HFF-Myc (cell line): Measurements from ENCODE around the gene RNU5D-1.

ENCODE experiments used
- DNase-seq: peaks from one replicate; pipeline ENCODE4 v3.0.0-alpha.2; 2011; ENCODE audit warnings: low read depth; ENCODE audit errors: extremely low read depth
- H3K4me3 ChIP-seq: replicated peaks from 2 replicates; pipeline ENCODE4 v1.5.1; 2011; ENCODE audit warnings: low read depth, mild to moderate bottlenecking, control low read depth, low read length
- CTCF ChIP-seq: IDR thresholded peaks from 2 replicates; pipeline ENCODE4 v1.5.1; 2012; ENCODE audit warnings: mild to moderate bottlenecking, low read depth, low read length, control low read depth; ENCODE audit errors: missing control alignments

Gene RNU5D-1

GRCh38 chr1:44730741-44731512, at the start of gene RNU5D-1:
Gene RNU5D-1, minus strand, starts transcription at chr1:44731170.
- H3K4me3 ChIP-seq, result no peak within 1 kb of the TSS
- DNase-seq, result peak; percentile 97
- peak; percentile 89 for TF ChIP-seq CTCF

- DNase-seq, result no peak
- no peak for TF ChIP-seq CTCF
- H3K4me3 ChIP-seq, result no peak overlapping the region
Observed at GRCh38 chr1:44780583-44781121, 49.7 kb upstream of the RNU5D-1 start.

GRCh38 chr1:44778705-44779576, 48.0 kb upstream of the RNU5D-1 start:
- DNase-seq, result no peak
- TF ChIP-seq CTCF, result no peak
- peak overlapping the region; percentile 100 for H3K4me3 ChIP-seq

- peak overlapping the region; percentile 100 for H3K4me3 ChIP-seq
Observed at GRCh38 chr1:44777969-44778635, 47.1 kb upstream of the RNU5D-1 start.

GRCh38 chr1:44777547-44777946, 46.6 kb upstream of the RNU5D-1 start:
- no peak for DNase-seq
- H3K4me3 ChIP-seq, result peak overlapping the region; percentile 100
- TF ChIP-seq CTCF, result no peak

More at GRCh38 chr1:44777969-44778635, 47.1 kb upstream of the RNU5D-1 start:
- DNase-seq, result no peak
- TF ChIP-seq CTCF, result no peak

- peak overlapping the region; percentile 100 for H3K4me3 ChIP-seq
- TF ChIP-seq CTCF, result no peak
- no peak for DNase-seq
Observed at GRCh38 chr1:44776730-44777068, 45.7 kb upstream of the RNU5D-1 start.
